ENCODE measurements around the gene KCNT1. TPM values are rescaled to one million over a fixed set of nuclear protein-coding genes. Genes with fewer than 3 reads are reported as not detected.
A peak's percentile ranks its signal among the peaks of the same experiment; 100 is the strongest.

Gene KCNT1
- total RNA-seq, 2 donors from 2014 or later, result 0.23 to 0.37 TPM

DNA sequence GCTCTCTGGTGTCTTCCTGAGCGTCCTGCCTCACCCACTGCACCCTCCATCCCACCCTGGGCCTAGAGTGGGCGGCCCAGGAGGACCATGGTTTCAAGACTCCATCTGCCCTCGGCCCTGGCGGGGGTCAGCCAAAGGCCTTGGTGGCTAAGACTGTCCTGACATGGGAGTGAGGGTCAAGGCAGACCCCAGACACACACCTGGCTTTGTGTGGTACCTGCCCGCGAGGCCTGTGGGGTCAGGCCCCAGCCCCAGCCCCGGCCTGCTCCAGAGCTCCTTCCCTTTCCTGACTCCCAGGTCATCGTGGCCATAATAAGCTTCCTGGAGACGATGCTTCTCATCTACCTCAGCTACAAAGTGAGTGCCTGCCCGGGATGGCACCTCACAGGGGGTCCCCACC is 54.6 kb downstream of the KCNT1 start:
- H3K4me3 Mint-ChIP-seq, result no peak overlapping the region
- no peaks in the 10 kb centered on the region for H3K9me3 ChIP-seq (ENCODE audit: control insufficient read depth, low read length, poor library complexity, severe bottlenecking)
- H3K27me3 Mint-ChIP-seq, result peaks cover 12% of the 10 kb centered on the region
- H3K36me3 Mint-ChIP-seq (ENCODE audit: low read depth), result no peaks in the 10 kb centered on the region
- H3K27ac Mint-ChIP-seq, result no peak overlapping the region
- DNase-seq (no peak), ATAC-seq (no peak)
- H3K4me1 Mint-ChIP-seq, result peaks cover 4% of the 10 kb centered on the region

DNA sequence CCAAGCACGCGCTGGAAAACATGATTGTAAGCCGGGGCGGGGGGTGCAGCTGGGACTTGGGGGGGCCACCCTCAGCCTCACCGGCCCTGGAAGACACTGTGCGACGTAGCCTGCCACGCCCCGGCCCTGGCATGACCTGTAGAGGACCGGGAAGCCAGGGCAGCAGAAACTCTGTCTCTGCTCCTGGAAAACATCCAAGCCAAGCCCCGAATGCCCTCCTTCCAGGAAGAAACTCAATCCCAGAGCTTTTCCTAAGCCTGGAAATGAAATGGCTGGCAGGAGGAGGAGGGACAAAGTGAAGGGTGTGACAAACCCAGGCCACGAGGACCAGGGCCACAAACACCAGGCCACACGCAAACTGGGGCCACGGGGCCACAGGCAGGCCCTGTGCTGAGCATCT is 55.4 kb downstream of the KCNT1 start:
- Mint-ChIP-seq H3K27me3 (peaks cover 6% of the 10 kb centered on the region), H3K27ac (no peak overlapping the region), H3K36me3 (ENCODE audit: low read depth) (no peaks in the 10 kb centered on the region), H3K4me1 (peaks cover 4% of the 10 kb centered on the region), H3K4me3 (peak overlapping the region; percentile 43)
- ATAC-seq (no peak), DNase-seq (no peak)
- H3K9me3 ChIP-seq (ENCODE audit: control insufficient read depth, low read length, poor library complexity, severe bottlenecking), result no peaks in the 10 kb centered on the region

DNA sequence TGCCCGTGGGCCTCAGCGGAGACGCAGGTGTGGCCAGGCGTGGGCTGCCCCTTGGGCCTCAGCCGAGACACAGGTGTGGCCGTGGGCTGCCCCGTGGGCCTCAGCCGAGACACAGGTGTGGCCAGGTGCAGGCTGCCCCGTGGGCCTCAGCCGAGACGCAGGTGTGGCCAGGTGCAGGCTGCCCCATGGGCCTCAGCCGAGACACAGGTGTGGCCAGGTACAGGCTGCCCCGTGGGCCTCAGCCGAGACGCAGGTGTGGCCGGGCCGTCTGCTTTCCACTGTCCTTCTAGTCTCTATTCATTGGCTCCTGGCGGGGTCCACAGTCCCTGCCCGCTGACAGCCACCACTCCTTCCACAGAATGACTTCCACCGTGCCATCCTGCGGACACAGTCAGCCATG is 56.1 kb downstream of the KCNT1 start:
- Mint-ChIP-seq H3K36me3 (ENCODE audit: low read depth) (no peaks in the 10 kb centered on the region), H3K27ac (no peak overlapping the region), H3K27me3 (peaks cover 6% of the 10 kb centered on the region), H3K4me1 (peaks cover 4% of the 10 kb centered on the region), H3K4me3 (no peak overlapping the region)
- no peak for DNase-seq
- no peaks in the 10 kb centered on the region for H3K9me3 ChIP-seq (ENCODE audit: control insufficient read depth, low read length, poor library complexity, severe bottlenecking)
- no peak for ATAC-seq

GRCh38 chr9:135758870-135759269 is 56.9 kb downstream of the KCNT1 start:
- no peak for DNase-seq
- ATAC-seq, result no peak
- H3K27ac Mint-ChIP-seq, result no peak overlapping the region
- H3K36me3 Mint-ChIP-seq (ENCODE audit: low read depth), result no peaks in the 10 kb centered on the region
- no peak overlapping the region for H3K4me3 Mint-ChIP-seq
- no peaks in the 10 kb centered on the region for H3K9me3 ChIP-seq (ENCODE audit: control insufficient read depth, low read length, poor library complexity, severe bottlenecking)
- peaks cover 6% of the 10 kb centered on the region for H3K27me3 Mint-ChIP-seq
- peaks cover 4% of the 10 kb centered on the region for H3K4me1 Mint-ChIP-seq

DNA sequence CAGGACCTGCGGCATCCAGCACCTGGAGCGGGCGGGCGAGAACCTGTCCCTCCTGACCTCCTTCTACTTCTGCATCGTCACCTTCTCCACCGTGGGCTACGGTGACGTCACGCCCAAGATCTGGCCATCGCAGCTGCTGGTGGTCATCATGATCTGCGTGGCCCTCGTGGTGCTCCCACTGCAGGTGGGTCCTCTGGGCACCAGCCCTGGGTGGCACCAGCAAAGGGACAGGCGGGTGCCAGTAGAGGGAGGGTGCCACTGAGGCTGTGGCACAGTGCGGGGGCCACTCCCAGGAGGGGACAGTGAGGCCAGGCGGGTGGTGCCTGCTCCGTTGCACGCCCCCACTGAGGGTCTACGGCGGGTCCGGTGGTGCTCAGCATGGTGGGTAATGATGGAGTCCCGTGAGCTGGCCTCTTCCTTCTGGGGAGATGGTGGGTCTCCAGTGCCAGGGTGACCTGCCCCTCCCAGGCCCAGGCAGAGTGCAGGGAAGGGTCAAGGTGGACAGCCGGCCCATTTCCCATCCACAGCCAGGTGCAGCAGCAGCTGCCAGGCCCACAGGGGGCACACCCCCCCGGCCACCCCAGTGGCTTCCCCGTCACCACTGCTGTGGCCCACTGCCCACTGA is 57.8 kb downstream of the KCNT1 start:
- H3K9me3 ChIP-seq (ENCODE audit: control insufficient read depth, low read length, poor library complexity, severe bottlenecking), result no peaks in the 10 kb centered on the region
- DNase-seq, result no peak
- H3K4me3 Mint-ChIP-seq, result no peak overlapping the region
- ATAC-seq, result no peak
- peaks cover 6% of the 10 kb centered on the region for H3K27me3 Mint-ChIP-seq
- no peak overlapping the region for H3K27ac Mint-ChIP-seq
- peaks cover 4% of the 10 kb centered on the region for H3K4me1 Mint-ChIP-seq
- no peaks in the 10 kb centered on the region for H3K36me3 Mint-ChIP-seq (ENCODE audit: low read depth)

DNA sequence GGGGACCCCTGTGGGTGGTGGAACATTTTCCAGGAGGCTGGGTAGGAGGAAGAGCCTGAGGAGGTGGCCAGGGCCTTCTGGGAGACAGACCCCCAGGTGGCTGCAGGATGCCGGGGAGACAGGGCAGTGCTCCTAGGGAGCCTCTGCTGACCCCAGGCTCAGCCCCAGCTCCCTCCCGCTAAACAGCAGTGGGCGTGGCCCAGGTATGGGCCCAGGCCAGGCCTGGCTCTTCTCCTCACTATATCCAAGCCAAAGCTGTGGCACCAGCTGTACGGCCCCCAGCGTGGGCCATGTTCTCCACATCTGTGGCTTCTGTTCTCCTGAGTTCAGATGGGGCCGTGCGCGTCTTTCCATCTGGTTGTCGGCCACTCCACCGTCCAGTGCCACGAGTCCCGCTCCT is 58.5 kb downstream of the KCNT1 start:
- H3K9me3 ChIP-seq (ENCODE audit: control insufficient read depth, low read length, poor library complexity, severe bottlenecking), result no peaks in the 10 kb centered on the region
- Mint-ChIP-seq H3K4me1 (peaks cover 4% of the 10 kb centered on the region), H3K27me3 (peaks cover 6% of the 10 kb centered on the region), H3K27ac (no peak overlapping the region), H3K4me3 (no peak overlapping the region), H3K36me3 (ENCODE audit: low read depth) (no peaks in the 10 kb centered on the region)
- ATAC-seq (no peak), DNase-seq (no peak)

GRCh38 chr9:135761150-135761844 is 59.3 kb downstream of the KCNT1 start:
- peaks cover 2% of the 10 kb centered on the region for H3K4me1 Mint-ChIP-seq
- no peak overlapping the region for H3K4me3 Mint-ChIP-seq
- no peaks in the 10 kb centered on the region for H3K9me3 ChIP-seq (ENCODE audit: control insufficient read depth, low read length, poor library complexity, severe bottlenecking)
- H3K27me3 Mint-ChIP-seq, result peaks cover 6% of the 10 kb centered on the region
- no peak for ATAC-seq
- no peak overlapping the region for H3K27ac Mint-ChIP-seq
- no peaks in the 10 kb centered on the region for H3K36me3 Mint-ChIP-seq (ENCODE audit: low read depth)
- DNase-seq, result no peak

DNA sequence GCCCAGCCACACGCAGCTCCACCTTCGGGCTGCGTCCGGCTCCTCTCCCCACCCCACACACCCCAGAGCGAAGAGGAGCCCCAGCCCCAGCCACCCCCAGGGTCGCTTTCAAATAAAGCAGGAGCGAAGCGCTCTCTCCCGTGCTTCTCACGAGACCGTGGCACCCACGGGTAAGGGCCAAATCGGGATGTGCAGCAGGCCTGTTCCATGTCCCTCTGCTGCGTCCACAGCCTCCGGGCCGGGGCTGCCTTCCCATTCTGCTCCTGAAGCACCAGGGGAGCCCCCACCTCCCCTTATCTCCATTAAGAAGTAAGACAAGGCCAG is 59.8 kb downstream of the KCNT1 start:
- DNase-seq (no peak), ATAC-seq (no peak)
- no peaks in the 10 kb centered on the region for H3K9me3 ChIP-seq (ENCODE audit: control insufficient read depth, low read length, poor library complexity, severe bottlenecking)
- Mint-ChIP-seq H3K27ac (no peak overlapping the region), H3K36me3 (ENCODE audit: low read depth) (no peaks in the 10 kb centered on the region), H3K27me3 (peaks cover 6% of the 10 kb centered on the region), H3K4me3 (no peak overlapping the region), H3K4me1 (peaks cover 2% of the 10 kb centered on the region)

DNA sequence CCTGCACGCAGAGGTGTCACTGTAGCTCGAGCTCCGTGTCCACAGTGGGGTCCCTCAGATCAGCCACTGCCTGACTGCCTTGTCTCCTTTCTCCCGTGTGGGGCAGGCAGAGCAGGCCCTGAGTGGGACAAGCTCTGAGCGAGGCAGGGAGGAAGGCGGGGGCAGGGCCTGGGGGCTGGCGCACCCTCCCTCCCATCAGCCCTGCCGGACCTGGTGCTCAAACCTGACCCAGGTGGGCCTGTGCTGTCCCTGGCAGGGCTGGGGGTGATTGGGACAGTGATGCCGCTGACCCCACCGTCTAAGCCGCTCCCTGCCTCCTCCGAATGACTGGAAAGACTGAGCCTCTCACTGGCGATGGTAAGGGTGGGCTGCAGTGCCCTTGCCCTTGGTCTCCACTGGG is 60.9 kb downstream of the KCNT1 start:
- H3K36me3 Mint-ChIP-seq (ENCODE audit: low read depth), result no peaks in the 10 kb centered on the region
- H3K4me3 Mint-ChIP-seq, result no peak overlapping the region

GRCh38 chr9:135763716-135764446 is 61.9 kb downstream of the KCNT1 start:
- ATAC-seq, result no peak
- no peaks in the 10 kb centered on the region for H3K9me3 ChIP-seq (ENCODE audit: control insufficient read depth, low read length, poor library complexity, severe bottlenecking)
- H3K27ac Mint-ChIP-seq, result no peak overlapping the region
- no peak overlapping the region for H3K4me3 Mint-ChIP-seq
- H3K36me3 Mint-ChIP-seq (ENCODE audit: low read depth), result peaks cover under 1% of the 10 kb centered on the region
- H3K4me1 Mint-ChIP-seq, result peaks cover 3% of the 10 kb centered on the region
- peaks cover 6% of the 10 kb centered on the region for H3K27me3 Mint-ChIP-seq
- no peak for DNase-seq

More for the DNA sequence above, 60.9 kb downstream of the KCNT1 start:
- no peak overlapping the region for H3K27ac Mint-ChIP-seq
- DNase-seq, result no peak
- no peak for ATAC-seq
- H3K27me3 Mint-ChIP-seq, result peaks cover 6% of the 10 kb centered on the region
- no peaks in the 10 kb centered on the region for H3K9me3 ChIP-seq (ENCODE audit: control insufficient read depth, low read length, poor library complexity, severe bottlenecking)
- H3K4me1 Mint-ChIP-seq, result peaks cover 2% of the 10 kb centered on the region

GRCh38 chr9:135764731-135765130 is 62.7 kb downstream of the KCNT1 start:
- Mint-ChIP-seq H3K27ac (no peak overlapping the region), H3K27me3 (peaks cover 6% of the 10 kb centered on the region), H3K4me1 (peaks cover 8% of the 10 kb centered on the region), H3K4me3 (no peak overlapping the region), H3K36me3 (ENCODE audit: low read depth) (peaks cover 5% of the 10 kb centered on the region)
- DNase-seq (no peak), ATAC-seq (no peak)
- no peaks in the 10 kb centered on the region for H3K9me3 ChIP-seq (ENCODE audit: control insufficient read depth, low read length, poor library complexity, severe bottlenecking)

GRCh38 chr9:135765416-135765815 is 63.4 kb downstream of the KCNT1 start:
- DNase-seq (no peak), ATAC-seq (no peak)
- H3K4me3 Mint-ChIP-seq, result no peak overlapping the region
- peaks cover 8% of the 10 kb centered on the region for H3K4me1 Mint-ChIP-seq
- H3K27me3 Mint-ChIP-seq, result peaks cover 6% of the 10 kb centered on the region
- H3K36me3 Mint-ChIP-seq (ENCODE audit: low read depth), result peaks cover 5% of the 10 kb centered on the region
- H3K9me3 ChIP-seq (ENCODE audit: control insufficient read depth, low read length, poor library complexity, severe bottlenecking), result no peaks in the 10 kb centered on the region
- no peak overlapping the region for H3K27ac Mint-ChIP-seq

- no peak overlapping the region for H3K27ac Mint-ChIP-seq
- ATAC-seq, result no peak
- H3K4me1 Mint-ChIP-seq, result peaks cover 6% of the 10 kb centered on the region
- H3K9me3 ChIP-seq (ENCODE audit: control insufficient read depth, low read length, poor library complexity, severe bottlenecking), result no peaks in the 10 kb centered on the region
- H3K27me3 Mint-ChIP-seq, result peaks cover 3% of the 10 kb centered on the region
- H3K36me3 Mint-ChIP-seq (ENCODE audit: low read depth), result peaks cover 5% of the 10 kb centered on the region
- H3K4me3 Mint-ChIP-seq, result no peak overlapping the region
- DNase-seq, result no peak
Observed at GRCh38 chr9:135766251-135766650, 64.3 kb downstream of the KCNT1 start.

Data from T-helper 17 cell (primary cell).